ENCODE measurements around the gene OSGIN1.

OSGIN1 gene

GRCh38 chr16:83952940-83953795 is at the start of gene OSGIN1:
TSS of gene OSGIN1 (plus strand) at chr16:83953240. CDS start at chr16:83957672, 4,432 bp downstream.
- DNase-seq: peak; percentile 56

- DNase-seq: no peak
Measured at GRCh38 chr16:83903751-83904150, 49.3 kb upstream of the OSGIN1 start.

DNA sequence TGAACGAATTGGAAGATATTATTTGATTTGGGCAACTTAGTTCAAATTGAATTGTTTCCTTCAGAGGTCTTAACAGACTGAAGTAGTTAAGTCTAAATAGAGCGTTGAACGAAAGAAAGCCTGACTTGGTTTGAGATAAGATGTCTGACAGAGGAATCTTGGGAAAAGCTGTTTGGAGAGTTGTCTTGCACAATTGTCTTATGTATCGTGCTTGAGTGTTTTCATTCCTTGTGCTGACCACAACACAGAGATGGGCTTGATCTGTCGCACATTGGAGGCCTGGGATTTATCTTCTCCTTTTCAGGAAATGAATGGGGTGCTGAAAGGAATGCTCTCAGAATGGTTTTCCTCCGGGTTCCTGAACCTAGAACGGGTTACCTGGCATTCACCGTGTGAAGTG is 46.4 kb upstream of the OSGIN1 start:
- no peak for DNase-seq

GRCh38 chr16:83907111-83907510 is 45.9 kb upstream of the OSGIN1 start:
- no peak for DNase-seq

- no peak for DNase-seq
Measured at GRCh38 chr16:83907631-83908250, 45.3 kb upstream of the OSGIN1 start.

GRCh38 chr16:83908798-83909197 is 44.2 kb upstream of the OSGIN1 start:
- no peak for DNase-seq

DNA sequence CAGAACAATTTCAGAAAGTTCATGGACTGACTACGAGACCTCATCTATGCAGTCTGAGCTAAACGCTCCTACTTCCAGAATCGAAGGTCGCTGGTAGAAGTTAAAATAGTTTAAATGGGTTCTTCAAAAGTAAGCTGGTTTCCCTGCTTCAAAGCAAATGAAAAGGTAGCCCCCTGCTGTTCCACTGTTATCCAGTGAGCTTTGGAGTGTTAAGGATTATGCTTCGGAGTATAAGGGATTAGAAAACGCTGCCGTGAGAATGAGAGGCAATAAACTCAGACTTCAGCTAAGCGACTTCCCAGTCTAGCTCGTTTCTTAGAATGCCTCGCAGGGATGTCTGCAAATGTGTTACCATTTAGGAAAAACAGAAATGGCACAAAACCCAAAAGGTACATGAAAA is 41.8 kb upstream of the OSGIN1 start:
- no peak for DNase-seq

DNA sequence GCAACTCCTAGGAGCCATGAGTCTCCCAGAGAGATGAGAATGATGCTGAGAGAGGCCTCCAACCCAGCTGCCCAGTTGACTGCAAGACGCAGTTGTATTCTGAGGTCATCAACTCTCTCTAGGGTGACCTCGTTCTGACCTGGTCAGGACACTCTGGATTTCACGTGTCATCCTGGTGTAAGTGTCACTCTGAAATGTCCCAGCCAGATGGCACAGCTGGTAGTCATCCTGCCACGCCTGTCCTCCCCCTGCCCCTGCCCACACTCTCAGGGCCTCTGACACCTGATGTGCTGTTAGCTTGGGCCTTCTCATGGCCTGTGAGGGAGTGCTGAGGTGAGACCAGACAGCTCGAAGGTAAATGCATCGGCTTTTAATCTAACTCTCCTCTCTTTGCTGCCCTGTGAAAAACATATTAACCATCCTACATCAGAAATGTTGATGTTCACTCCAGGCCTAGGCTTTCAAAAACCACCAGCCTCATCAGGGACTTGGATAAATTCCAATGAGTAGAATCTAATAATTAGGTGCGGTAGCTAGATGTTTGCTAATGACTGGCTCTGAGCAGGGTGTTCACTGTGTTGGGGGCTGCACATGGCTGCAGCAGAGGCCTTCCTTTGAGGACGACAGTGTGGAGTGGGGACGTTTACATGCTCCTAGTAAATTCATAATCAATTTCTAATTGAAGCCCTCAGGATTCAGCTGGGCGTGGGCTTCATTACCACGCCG is 40.4 kb upstream of the OSGIN1 start:
- DNase-seq: no peak

- DNase-seq: no peak
Measured at GRCh38 chr16:83913245-83913633, 39.8 kb upstream of the OSGIN1 start.

DNA sequence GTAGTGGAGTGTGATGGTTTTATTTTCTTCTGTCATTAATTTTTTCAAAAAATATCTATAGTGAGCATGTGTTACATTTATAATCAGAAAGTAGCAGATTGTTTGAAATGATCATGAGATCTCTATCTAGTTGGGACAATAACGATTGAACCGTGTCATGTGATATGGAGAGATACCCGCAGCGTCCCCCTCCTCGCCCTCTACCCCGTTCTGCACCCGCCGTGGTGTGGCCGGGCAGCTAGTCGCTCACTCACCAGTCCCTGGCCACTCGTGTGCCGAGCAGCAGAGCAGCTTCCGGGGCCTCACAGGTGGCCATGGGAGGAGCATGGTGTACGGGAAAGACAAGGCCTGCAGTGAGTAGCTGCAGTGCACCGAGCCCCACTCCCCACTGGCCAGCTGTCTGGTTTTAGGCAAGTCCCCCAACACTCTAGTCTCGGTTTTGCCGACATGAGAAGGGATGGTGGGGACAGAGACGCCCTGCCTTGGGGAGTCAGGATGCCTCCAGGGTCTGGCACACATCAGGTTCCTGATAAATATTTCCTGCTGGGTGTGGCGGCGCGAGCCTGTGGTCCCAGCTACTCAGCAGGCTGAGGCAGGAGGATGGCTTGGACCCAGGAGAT is 38.8 kb upstream of the OSGIN1 start:
- DNase-seq: no peak

GRCh38 chr16:83915081-83915480 is 38.0 kb upstream of the OSGIN1 start:
- no peak for DNase-seq

GRCh38 chr16:83915491-83915890 is 37.5 kb upstream of the OSGIN1 start:
- DNase-seq: no peak

GRCh38 chr16:83917152-83918120 is 35.6 kb upstream of the OSGIN1 start:
- DNase-seq: no peak

DNA sequence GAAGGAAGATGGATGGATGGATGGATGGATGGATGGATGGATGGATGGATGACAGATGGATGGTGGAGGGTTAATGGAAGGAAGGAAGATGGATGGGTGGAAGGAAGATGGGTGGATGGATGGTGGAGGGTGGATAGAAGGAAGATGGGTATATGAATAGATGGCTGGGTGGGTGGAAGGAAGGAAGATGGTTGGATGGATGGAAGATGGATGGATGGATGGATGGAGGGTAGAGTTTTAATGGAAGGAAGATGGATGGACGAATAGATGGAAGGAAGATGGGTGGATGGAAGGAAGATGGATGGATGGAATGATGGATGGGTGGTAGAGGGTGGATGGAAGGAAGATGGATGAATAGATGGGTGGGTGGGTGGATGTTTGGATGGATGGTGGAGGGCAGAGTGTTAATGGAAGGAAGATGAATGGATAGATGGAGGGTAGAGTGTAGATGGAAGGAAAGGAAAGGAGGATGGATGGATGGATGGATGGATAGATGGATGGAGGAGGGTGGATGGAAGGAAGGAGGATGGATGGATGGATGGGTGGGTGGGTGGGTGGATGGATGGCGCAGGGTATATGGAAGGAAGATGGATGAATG is 32.0 kb upstream of the OSGIN1 start:
- no peak for DNase-seq

DNA sequence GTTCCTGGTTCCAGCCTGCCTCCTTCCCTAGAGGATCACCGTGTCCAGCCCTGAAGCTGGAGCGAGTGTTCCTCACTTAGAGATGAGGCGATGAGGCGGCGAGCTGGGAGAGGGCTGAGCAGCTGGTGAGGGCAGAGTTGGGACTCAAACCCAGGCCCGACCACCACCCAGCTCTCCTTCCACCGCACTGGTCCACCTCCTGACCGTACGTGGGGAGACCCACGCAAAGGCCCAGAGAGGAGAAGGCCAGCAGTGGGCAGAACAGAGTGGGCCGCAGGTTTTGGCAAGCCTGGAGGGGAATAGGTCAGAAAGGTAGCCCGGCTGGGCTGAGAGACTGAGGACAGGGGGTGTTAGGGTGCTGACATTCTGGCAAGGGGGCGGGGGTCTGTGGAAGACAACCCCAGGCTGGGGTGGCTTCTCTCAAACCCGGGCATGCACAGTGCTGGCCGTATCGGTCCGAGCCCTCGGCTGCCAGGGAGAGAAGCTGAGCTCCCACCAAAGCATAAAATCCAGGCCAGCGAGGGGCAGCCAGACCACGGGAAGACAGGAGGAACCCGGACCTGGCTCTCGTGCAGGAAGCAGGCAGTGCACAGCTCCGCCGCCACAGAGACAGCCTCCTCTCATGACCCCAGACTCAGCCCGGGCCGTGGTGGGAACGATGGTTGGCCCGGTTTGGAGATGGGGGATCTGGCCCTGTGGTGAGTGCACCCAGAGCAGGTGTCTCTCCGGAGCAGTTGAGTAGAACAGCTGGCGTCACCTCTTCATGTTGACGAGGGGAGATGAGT is 29.3 kb upstream of the OSGIN1 start:
- DNase-seq: no peak

DNA sequence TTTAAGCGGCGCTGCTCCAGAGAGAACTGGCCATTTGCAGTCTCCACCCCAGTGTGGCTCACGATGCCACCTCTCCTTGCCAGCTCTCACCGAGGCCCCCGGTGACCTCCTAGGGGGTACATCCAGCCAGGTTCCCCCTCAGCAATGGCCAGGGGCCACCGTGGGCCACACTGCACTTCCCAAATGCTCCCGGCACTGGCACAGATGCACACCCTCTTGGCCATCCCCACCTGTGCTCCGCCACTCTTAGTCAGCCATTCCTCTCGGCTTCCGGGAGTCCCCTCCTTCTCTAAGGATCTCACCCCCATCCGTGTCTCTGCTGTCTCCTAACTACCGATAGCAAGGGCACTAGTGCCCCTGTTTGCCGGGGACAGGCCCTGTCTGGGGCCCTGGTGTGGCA is 28.4 kb upstream of the OSGIN1 start:
- no peak for DNase-seq

- DNase-seq: no peak
Measured at GRCh38 chr16:83925095-83925905, 27.7 kb upstream of the OSGIN1 start.

DNA sequence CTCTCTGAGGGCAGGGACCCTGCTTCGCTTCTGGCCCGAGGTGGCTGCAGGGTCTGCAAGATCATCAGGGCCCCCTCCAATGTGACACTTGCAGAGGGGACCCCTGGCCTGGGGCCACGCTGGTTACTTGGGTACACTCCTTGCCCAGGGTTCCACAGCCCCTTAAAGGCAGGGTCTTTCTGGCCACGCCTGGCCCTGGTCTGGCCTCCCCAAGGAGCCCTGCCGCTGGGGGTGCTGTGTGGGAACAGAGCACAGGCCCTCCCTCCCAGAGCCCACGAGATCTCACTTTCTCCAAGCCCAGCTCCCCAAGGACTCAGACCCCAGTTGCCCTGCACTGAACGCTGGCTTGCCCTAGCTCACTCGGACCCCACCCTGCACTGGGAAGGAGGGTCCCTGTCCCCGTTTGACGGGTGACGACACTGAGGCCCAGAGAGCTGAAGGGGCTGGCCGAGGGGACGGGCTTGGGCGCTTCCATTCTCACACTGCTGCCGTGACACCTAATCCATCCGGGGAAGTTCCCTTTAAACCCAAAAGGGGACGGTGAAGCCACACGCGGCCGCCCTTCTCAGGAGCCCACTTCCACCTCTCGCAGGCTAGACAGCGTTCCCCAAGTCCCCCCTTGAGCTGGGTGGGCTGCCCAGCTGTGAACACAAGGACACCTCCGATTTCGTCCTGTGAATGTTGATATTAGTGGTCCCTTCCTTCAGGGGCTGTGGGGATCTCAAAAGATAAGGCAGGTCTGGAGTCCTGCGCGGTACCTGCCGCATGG is 26.9 kb upstream of the OSGIN1 start:
- DNase-seq: no peak

DNA sequence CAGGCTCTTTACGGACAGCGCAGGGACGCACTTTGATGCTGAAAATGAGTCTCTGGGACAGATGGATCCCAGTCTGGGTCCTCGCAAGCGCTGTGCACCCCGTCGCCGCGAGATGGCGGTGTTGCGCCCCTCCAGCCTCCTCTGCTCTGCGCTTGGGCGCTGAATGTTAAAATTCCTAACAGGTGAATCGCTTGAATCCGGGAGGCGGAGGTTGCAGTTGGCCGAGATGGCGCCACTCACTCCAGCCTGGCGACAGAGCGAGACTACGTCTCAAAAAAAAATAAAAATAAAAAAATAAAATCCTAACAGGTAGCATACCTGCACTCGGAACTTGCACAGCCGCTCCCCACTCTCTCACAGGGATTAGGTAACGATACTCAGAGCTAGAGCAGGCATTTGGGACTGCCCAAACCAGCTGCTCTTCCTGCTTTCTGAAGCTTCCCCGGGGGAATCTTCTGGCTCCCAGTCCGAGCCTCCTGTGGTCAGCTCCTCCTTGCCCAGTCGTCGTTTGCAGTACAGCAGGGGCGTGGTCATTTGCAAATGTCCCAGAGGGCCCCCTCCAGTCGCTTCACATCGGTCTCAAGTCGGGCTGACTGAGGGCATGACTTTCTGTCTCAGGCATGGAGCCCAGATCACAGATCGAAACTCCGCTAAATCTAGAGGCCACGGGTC is 26.2 kb upstream of the OSGIN1 start:
- DNase-seq: peak; percentile 39
